ENCODE results near the gene CAMTA1.

CAMTA1 gene

DNA sequence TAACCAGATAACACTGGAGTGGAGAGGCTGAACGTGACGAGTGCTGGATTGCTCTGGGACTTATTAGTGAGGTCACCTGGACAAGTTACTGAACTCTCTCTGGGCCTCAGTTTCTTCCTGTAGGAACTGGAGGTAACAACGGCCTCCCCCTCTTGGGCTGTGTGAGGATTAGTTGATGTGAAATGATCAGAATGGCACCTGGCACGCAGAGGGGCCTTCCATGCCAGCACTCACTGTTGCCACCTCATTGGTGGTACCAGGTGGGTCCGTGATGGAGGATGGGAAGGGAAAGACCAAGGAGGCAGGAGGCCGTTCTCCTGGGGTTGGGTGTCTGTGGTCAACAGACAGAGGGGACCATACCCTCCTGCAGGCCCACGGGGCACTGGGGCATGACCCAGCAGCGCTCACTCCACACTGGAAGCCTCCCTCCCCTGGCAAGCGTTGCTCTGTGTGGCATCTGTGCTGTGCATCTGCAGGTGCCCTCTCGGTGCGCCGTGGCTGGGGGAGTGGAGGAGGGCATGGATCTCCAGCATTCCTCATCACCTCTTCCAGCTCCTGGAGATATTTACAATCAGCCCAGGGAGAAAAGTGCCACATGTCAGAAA, 636.3 kb downstream of the CAMTA1 start:
- Histone ChIP-seq H3K9me3 (replicated peaks; ENCODE audit: insufficient read depth, low read length) (no peaks in the 10 kb centered on the region), H3K27me3 (replicated peaks; ENCODE audit: insufficient read depth, low read length) (peaks cover 87% of the 10 kb centered on the region), H3F3A (ENCODE audit: insufficient read depth, low read length) (no peaks in the 10 kb centered on the region), H2AFZ (ENCODE audit: low read length) (no peak overlapping the region), H3K4me3 (ENCODE audit: low read length) (no peak overlapping the region), H3K27ac (ENCODE audit: low read length) (no peak overlapping the region), H3K4me1 (ENCODE audit: low read length) (no peaks in the 10 kb centered on the region), H3K9me2 (replicated peaks; ENCODE audit: insufficient read depth, low read length) (no peaks in the 10 kb centered on the region), H4K20me1 (ENCODE audit: insufficient read depth, low read length) (no peaks in the 10 kb centered on the region), H3K36me3 (replicated peaks; ENCODE audit: insufficient read depth, low read length) (no peaks in the 10 kb centered on the region), H3K79me2 (ENCODE audit: low read length) (no peaks in the 10 kb centered on the region), H3K9ac (ENCODE audit: low read length) (no peak overlapping the region), H3K4me2 (ENCODE audit: low read depth, low read length) (no peak overlapping the region)
- TF ChIP-seq EZH2phosphoT487 (IDR thresholded peaks at IDR 0.05; ENCODE audit: low read length) (no peak), EZH2 (optimal IDR thresholded peaks at IDR 0.05; ENCODE audit: low read depth, low read length) (no peak)
- TF ChIP-seq, protein P1, sequence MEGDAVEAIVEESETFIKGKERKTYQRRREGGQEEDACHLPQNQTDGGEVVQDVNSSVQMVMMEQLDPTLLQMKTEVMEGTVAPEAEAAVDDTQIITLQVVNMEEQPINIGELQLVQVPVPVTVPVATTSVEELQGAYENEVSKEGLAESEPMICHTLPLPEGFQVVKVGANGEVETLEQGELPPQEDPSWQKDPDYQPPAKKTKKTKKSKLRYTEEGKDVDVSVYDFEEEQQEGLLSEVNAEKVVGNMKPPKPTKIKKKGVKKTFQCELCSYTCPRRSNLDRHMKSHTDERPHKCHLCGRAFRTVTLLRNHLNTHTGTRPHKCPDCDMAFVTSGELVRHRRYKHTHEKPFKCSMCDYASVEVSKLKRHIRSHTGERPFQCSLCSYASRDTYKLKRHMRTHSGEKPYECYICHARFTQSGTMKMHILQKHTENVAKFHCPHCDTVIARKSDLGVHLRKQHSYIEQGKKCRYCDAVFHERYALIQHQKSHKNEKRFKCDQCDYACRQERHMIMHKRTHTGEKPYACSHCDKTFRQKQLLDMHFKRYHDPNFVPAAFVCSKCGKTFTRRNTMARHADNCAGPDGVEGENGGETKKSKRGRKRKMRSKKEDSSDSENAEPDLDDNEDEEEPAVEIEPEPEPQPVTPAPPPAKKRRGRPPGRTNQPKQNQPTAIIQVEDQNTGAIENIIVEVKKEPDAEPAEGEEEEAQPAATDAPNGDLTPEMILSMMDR (IDR thresholded peaks at IDR 0.05; ENCODE audit: low read length), result no peak
- DNase-seq, result no peak

DNA sequence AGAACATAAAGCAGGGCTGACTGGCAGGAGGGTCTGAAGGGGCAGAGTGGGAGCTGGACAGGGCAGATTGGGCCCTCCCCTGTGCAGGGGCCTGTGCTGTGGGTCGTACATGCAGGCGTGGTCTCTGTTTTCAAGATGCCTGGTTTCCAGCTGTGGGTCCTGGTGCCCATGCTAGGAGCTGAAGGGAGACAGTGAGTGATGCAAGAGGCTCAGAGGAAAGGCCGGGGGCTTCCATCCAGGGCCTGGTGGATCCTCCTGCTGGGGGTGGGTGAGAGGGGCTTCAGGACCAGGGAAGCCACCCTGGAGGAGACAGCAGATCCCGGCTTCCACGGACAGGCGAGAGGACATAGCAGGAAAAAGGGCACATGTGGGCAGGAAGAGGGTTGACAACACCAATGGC, 636.8 kb downstream of the CAMTA1 start:
- no peak overlapping the region for H3K9ac ChIP-seq (ENCODE audit: low read length)
- H3K36me3 ChIP-seq (replicated peaks; ENCODE audit: insufficient read depth, low read length), result no peaks in the 10 kb centered on the region
- H3K9me2 ChIP-seq (replicated peaks; ENCODE audit: insufficient read depth, low read length), result no peaks in the 10 kb centered on the region
- H3K4me1 ChIP-seq (ENCODE audit: low read length), result no peaks in the 10 kb centered on the region
- no peak for DNase-seq
- no peak overlapping the region for H2AFZ ChIP-seq (ENCODE audit: low read length)
- H3F3A ChIP-seq (ENCODE audit: insufficient read depth, low read length), result no peaks in the 10 kb centered on the region
- no peaks in the 10 kb centered on the region for H4K20me1 ChIP-seq (ENCODE audit: insufficient read depth, low read length)
- TF ChIP-seq EZH2phosphoT487 (IDR thresholded peaks at IDR 0.05; ENCODE audit: low read length) (no peak), EZH2 (optimal IDR thresholded peaks at IDR 0.05; ENCODE audit: low read depth, low read length) (no peak)
- TF ChIP-seq, protein P1 (IDR thresholded peaks at IDR 0.05; ENCODE audit: low read length), result no peak
- no peaks in the 10 kb centered on the region for H3K79me2 ChIP-seq (ENCODE audit: low read length)
- H3K27ac ChIP-seq (ENCODE audit: low read length), result no peak overlapping the region
- peaks cover 92% of the 10 kb centered on the region for H3K27me3 ChIP-seq (replicated peaks; ENCODE audit: insufficient read depth, low read length)
- no peaks in the 10 kb centered on the region for H3K9me3 ChIP-seq (replicated peaks; ENCODE audit: insufficient read depth, low read length)
- H3K4me3 ChIP-seq (ENCODE audit: low read length), result no peak overlapping the region
- H3K4me2 ChIP-seq (ENCODE audit: low read depth, low read length), result no peak overlapping the region

DNA sequence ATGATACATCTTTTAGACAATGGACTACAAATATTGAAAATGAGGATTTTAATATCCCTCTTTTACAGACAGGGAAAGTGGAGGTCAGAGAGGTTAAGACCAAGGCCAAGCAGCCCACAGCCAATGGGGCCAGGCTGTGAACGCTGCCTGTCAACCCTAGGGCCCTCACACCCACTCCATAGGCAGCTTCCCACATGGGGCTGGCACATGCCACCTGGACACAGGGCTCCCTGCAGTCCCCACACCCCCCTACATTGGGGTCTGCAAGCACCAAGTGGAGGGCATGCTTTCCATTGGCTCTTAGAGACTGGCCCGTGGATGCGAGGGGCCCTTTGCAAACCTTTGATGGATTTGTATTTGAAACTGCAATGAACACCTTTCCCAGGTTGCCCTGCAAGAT, 637.3 kb downstream of the CAMTA1 start:
- no peaks in the 10 kb centered on the region for H4K20me1 ChIP-seq (ENCODE audit: insufficient read depth, low read length)
- TF ChIP-seq, protein P1 (IDR thresholded peaks at IDR 0.05; ENCODE audit: low read length), result no peak
- TF ChIP-seq EZH2 (optimal IDR thresholded peaks at IDR 0.05; ENCODE audit: low read depth, low read length) (no peak), EZH2phosphoT487 (IDR thresholded peaks at IDR 0.05; ENCODE audit: low read length) (no peak)
- DNase-seq, result no peak
- no peaks in the 10 kb centered on the region for H3K79me2 ChIP-seq (ENCODE audit: low read length)
- H3K27me3 ChIP-seq (replicated peaks; ENCODE audit: insufficient read depth, low read length), result peaks cover 96% of the 10 kb centered on the region
- no peaks in the 10 kb centered on the region for H3K36me3 ChIP-seq (replicated peaks; ENCODE audit: insufficient read depth, low read length)
- H3F3A ChIP-seq (ENCODE audit: insufficient read depth, low read length), result no peaks in the 10 kb centered on the region
- no peaks in the 10 kb centered on the region for H3K9me2 ChIP-seq (replicated peaks; ENCODE audit: insufficient read depth, low read length)
- no peaks in the 10 kb centered on the region for H3K4me1 ChIP-seq (ENCODE audit: low read length)
- no peaks in the 10 kb centered on the region for H3K9me3 ChIP-seq (replicated peaks; ENCODE audit: insufficient read depth, low read length)
- H3K4me2 ChIP-seq (ENCODE audit: low read depth, low read length), result no peak overlapping the region
- H3K4me3 ChIP-seq (ENCODE audit: low read length), result no peak overlapping the region
- no peak overlapping the region for H2AFZ ChIP-seq (ENCODE audit: low read length)
- H3K27ac ChIP-seq (ENCODE audit: low read length), result no peak overlapping the region
- H3K9ac ChIP-seq (ENCODE audit: low read length), result no peak overlapping the region
